Measurements from ENCODE around the gene CDK14.

The CDK14 gene

DNA sequence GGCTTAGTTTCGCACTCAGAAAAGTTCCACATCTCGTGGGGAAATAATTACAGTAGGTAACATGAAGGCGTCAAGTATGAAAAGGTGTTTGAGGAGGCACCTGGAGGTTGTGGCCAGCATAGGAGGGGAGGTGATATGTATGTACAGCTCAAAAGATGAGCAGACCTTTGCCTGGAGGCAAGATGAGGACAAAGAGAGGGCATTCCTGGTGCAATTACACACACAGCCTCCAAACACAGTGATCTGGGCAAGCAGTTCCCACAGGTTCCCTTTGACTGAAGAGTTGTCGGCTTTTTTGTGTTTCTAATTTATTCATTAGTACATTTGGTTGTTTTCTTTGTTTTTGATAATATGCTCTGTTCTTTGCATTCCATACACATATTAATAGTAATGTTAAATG, 46.9 kb downstream of the CDK14 start:
- no peak for FAIRE-seq

DNA sequence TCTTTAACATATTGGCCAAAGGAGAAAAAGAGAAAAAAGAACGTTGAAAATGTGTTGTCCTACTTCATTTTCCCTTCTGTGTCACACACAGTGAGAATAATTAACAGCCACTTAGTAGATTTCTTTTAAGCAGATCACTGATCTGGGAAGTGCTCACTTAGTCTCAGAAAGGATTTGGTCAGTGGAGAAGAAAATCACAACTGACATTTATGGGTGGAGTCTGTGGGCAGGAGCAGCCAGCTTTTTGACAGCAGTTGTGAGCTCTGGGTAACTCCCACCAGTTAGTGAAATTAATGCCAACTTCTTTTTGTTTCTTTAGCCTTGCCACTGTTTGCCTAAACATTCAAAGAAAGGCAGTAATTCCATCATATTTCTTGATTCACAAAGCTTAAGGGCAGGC, 49.7 kb downstream of the CDK14 start:
- FAIRE-seq, result no peak

DNA sequence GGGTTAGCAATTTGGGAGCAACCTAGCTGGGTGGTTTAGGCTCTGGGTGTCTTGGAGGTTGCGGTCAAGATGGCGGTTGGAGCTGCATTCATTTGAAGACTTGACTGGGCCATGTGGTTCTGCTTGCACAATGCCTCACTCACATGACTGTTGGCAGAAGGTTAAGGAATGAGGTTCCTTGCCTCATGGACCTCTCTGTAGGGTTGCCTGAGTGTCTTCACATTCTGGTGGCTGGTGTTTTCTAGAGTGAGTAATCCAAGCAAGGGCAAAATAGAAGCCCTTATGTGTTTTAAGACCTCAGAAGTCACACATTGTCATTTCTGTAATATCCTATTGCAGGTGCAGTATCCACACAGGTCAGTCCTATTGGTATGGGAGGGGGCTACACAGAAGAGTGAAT, 52.0 kb downstream of the CDK14 start:
- FAIRE-seq, result no peak

DNA sequence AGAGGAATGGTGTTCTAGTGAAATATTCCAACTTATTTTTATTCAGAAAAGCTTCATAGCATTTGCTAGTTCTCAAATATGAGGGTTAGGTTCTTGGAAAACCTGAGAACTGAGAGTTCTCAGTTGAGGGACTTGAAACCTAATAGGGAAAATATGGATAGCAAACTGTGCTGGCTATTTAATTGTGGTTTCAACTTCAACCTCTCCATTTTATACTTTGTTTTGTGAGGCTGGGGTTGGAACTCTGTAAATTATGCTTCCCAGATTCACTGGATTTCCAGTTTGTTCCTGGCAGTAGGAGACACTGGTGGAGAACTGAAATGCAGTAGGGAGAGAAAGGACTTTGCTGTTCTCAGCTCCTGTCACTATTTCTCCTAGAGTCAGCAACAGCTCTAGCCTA, 52.7 kb downstream of the CDK14 start:
- FAIRE-seq, result no peak

DNA sequence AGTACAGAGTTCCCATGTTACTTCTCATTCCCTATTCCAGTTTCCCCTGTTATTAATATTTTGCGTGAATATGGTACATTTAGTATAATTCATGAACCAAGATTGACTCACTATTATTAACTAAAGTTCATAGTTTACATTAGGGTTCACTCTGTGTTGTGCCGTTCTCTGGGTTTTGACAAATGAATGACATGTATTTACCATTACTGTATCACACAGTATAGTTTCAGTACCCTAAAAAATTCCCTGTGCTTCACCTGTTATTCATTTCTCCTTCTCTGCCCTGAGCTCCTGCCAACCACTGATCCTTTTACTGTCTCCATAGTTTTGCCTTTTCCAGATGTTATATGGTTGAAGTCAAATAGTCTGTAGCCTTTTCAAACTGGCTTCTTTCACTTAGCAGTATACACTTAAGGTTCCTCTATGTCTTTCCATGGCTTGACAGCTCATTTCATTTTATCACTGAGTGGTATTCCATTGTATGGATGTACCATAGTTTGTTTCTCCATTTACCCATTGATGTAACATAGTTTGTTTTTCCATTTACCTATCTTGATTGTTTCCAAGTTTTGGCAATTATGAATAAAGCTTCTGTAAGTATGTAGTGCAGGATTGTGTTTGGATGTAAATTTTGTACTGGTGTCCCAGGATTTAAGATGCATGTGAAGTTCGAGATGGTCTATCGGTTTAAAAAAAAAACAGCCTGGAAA, 58.8 kb downstream of the CDK14 start:
- FAIRE-seq, result no peak

DNA sequence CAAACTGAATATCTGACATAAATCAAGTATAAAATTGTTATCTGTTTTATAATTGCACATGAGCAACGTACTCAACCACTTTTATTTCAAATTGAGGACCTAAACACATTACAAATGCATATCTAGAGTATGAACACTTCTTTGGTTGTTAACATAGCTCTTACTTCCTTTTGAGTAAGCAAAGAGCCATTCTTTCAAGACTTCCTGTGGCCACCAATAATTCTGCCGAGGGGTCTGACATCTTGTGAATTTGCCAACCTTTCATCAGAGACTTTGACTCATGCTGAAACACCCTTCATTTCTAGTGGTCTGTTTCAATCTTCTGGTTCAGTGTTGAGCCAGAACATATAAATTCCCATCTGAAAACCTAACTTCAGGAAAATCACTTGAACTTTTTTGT, 59.4 kb downstream of the CDK14 start:
- FAIRE-seq, result no peak

DNA sequence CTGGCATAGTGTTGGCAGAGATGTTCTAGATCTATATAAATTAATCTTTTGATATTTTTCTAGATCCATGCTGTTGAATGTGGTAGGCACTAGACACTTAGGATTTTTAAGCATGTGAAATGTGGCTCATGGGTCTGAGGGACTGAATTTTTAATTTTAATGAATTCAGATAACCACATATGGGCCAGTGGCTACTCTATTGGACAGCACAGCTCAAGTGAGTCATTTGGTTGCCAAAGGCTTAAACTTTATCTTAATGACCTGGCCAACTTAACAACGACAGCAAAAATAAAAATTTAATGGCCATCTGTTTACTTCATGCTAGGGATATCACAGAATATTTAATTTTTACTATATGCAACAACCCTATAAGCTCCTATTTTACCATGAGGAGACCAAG, 61.4 kb downstream of the CDK14 start:
- FAIRE-seq, result no peak

DNA sequence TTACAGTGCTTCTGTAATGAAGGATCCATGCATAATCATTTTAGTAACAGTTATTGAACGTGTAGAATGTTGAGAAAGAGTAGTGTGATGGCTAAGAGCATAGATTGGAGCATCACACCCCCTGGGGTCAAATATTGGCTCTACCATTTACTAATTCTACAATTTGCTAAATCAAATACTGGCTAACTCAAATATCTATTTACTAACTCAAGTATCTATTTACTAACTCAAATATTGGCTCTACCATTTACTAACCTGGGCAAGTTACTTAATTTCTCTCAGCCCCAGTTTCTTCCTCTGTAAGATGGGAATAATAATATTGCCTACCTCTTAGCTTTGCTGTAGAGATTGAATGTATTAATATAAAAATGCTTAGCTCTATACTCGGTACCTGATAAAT, 64.0 kb downstream of the CDK14 start:
- no peak for FAIRE-seq

DNA sequence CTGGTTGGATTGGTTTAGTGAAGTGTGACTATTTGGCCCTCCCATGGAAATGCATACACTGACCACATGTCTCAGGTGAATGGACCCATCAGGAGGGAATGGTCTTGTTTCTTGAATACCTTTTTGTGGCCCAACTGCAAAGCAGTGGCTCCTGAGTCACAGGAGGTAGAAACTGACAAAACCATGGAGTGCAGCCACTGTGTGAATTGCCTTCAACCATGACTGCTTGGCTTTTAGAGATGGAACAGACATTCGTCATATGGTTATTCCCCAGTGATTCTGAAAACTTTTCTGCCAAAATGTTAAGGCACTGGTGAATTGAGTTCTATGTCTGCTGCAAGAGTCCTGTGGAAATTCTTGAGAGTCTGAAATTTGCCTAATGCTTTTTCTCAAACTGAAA, 64.7 kb downstream of the CDK14 start:
- no peak for FAIRE-seq

DNA sequence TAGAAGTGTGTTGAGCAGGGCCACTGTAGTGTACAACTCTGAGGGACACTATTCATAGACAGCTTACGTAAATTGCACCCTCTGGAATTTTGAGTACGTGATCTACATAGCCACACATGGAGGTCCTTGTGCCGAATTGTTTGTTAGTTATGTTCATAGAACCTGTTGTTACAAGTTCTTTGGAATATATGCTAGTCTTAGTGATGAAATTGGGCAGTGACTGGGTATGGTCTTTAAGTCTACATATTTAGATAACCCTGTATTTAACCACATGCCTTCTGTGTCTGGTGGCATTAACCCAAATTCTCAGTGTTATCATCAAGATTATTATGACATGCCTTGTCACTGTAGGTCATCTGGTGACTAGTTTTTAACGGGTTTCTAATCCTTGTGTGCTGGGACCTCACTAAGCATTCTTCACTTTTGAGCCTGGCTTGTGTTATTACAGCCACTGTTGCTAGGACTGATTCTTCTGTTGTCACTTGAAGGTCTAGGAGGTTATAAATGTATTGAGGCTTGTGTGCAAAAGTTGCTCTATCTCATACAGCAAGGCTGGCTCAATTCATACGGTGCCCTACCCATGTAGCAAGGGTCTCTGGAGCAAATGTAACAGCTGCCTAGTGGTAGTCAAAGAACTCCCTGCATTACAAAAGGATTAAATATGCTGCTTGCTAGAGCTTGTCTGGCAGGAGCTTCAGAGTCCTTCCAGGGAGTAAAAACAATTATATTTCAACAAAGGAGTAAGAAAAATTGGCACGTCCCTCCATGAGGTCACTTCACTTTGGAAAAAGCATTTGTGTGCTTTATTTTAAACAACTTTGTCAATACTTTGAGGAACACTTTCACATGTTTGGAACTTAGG, 65.4 kb downstream of the CDK14 start:
- no peak for FAIRE-seq

DNA sequence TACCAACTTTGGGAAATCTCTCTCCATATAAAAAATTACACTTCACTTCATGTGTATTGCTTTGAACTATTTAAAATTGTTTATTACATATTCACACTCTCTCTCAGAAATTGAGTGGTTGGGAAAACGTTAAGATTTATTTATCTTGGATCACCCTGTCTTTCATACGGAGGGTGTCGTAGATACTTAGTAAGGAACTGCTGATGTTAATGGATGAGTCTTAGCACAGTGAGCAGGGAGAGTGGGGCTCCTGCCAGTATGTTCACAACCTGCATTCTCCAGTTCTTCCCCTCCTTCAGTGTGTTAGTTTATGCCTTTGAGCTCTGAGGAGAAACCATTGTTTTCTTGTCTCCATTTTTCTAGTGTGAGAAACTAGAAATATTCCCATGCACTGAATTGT, 67.1 kb downstream of the CDK14 start:
- FAIRE-seq, result no peak

DNA sequence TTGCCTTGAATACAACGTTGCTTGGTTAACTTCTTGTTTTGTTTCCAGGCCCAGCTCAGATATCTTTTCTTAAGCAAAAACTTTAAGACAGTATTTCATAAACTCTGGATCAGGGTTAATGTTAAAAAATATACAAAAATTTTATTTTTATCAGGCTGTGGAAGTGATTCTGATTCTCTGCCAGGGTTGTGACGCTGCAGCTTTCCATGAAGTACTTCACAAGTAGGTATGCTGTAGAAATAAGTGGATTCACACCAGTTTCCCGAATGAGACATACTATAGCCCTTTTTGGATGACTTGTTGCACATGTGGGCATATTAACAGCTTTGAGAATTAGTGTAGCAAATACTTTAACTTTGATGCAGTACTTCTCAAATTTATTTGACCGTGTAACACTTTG, 70.1 kb downstream of the CDK14 start:
- no peak for FAIRE-seq

DNA sequence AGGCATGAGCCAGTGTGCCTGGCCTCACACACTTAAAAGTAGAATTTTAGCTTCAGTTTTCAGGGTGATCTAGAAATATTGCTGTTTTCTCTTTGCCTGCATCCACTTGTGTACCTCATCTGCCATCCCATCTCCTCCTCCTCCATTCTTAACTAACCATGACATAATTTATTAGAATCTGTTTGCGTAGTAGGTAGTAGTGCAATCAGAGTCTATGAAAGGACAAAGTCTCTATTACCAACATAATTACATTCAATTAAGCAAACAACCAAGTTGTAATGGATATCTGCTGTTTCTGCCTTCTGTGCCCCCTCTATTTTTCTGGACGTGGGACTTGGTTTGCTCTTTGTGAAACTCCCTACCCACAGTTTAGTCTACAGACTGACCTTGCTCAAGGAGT, 72.9 kb downstream of the CDK14 start:
- no peak for FAIRE-seq

DNA sequence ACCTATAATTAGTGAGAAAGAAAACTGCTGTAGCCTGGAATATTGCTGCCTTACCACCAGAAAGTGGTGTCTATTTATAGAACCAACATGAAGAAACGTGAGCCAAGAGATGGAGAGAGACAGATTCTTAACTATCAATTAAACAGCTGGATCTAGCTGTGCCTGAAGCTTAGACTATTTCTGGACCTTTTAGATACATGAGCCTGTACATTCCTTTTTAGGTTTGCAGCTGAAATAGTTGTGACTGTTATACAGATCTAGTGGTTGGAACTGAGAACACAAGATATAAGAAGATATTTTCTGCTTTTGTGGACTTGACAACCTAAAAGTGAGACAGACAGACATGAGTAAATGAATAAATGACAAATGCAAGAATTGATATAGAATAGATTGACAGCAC, 73.4 kb downstream of the CDK14 start:
- FAIRE-seq, result no peak

DNA sequence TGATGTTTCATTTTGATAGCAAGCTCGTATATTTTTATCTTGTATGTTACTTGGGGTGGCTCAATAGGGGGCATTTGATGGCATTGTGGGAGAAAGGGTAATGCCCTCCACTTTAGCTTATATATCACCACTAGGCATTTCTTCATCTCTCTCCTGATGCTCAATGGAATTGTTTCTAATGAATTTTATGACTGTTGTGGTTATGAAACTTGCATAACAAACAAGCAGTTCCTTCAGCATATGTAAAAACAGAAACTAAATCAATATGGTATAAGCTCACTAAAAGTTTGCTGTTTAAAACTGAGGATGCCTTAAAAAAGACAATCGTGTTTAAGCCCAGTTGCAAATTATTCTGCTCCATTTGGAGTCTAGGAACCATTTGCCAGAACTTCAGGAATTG, 75.5 kb downstream of the CDK14 start:
- FAIRE-seq, result peak; percentile 49

DNA sequence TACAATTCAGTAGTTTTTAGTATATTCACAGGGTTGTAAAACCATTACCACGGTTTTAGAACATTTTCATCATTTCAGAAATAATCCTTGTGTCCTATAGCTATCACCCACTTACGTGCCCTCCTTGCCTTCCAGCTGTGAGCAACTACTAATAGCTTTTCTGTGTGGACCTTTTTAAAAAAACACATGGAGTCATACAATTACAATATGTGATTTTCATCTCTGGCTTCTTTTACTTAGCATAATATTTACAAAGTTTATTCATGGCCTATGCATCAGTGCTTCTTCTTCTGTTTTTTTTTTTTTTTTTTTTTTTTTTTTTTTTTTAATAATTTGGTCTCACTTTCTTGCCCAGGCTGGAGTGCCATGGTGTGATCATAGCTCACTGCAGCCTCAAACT, 76.1 kb downstream of the CDK14 start:
- no peak for FAIRE-seq

DNA sequence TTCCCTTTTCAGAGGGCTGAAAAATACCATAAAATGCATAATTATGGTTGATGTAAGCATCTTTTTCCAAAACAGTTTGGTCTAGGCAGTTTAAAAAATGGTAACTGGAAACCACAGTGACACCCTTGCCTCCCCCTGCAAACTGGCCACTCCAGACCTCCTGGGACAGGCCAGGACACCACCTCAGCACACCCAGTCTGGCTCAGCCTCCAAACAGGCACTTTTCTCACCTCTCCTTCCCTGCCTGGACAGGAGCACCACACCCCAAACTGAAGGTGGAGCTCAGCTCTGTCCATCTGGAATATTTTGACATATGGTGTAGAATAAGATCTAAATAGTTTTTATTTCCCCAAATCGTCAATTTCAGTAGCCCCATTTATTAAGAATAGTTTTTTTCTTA, 78.5 kb downstream of the CDK14 start:
- no peak for FAIRE-seq

DNA sequence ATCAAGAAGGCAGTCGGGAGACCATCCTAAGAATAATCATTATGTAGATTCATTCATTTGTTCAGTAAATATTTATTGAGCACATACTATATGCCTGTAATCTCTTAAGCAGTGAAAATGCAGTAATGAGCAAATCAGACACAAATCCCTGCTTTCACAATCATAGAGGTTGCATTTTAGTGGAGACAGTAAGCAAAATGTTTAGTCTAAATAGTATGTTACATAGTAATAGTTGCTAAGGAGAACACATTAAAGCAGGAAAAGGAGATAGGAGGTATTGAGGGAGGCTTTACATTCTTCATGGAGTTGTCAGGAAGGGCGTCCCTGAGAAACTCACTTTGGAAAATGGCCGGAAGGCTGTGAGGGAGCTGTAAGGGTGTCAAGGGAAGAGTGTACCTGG, 79.9 kb downstream of the CDK14 start:
- FAIRE-seq, result no peak

DNA sequence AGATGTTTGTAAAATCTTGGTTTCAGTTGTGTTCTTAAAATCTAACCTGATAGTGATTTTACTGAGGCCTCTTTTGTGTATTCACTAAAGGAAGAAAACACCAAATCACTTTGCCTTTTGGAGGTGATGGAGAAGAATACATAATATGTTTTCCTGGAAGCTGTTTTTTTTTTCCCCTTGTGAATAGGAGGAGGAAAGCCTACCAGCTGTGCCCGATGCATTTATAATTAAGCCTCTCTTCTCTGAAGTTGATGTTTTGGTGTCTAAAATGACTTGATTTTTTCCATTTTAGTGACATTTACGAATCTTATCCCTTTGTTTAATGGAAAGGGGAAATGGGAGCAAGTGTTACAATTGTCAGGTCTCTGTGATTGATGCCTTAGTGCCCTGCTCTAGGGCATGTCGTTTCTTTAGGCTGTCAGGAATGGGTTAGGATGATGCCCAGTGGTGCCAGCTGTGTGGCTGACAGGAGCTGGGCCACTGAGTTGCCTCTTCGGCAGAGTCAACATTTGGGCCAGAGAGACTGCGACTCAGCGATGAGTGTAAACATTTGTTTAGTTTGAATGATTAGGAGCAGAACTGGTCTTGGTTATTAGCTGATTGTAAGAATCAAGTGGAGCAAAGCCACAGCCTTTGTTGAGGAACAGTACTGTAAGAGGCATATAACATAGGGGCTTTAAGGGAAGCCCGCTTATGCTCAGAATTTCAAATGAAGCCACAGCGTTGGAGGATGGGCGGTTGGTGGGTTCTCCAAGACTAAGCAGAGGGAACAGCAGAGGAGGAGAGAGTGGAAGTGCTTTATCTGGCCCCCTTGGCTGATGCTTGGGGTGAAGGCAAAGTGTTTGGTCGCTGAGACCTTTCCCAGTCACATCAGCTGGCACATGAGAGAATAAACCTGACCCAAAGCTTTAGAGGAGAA, 81.6 kb downstream of the CDK14 start:
- FAIRE-seq, result no peak

DNA sequence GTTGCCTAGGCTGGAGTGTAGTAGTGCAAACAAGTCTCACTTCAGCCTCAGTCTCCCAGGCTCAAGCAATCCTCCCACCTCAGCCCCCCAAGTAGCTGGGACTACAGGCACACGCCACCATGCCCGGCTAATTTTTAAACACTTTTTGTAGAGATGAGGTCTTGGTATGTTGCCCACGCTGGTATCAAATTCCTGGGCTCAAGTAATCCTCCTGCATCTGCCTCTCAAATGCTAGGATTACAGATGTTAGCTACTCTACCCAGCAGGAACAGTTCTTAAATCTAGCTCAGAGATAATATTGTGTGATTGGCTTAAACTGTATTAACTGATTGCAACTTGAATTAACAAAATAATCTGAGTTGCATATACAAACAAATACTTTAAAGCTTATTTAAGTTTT, 82.9 kb downstream of the CDK14 start:
- FAIRE-seq, result no peak

DNA sequence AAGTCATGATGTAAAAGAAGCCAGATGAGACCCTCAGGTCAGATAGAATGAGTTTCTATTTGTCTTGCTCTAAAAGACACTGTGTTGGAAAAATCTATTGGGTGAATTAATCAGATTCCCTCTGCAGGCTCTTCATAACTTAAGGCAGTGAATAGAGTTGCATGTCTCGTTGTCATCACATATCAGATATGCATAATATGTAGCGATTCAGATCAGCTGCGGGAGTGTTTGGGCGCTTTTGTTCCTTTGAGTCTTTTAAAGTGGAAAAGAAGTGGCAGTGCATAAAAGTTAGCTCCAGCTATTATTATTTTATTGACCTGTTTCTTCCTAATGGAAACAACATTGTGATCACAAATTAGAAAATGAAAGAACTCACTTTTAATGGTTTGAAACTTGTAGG, 84.4 kb downstream of the CDK14 start:
- no peak for FAIRE-seq

DNA sequence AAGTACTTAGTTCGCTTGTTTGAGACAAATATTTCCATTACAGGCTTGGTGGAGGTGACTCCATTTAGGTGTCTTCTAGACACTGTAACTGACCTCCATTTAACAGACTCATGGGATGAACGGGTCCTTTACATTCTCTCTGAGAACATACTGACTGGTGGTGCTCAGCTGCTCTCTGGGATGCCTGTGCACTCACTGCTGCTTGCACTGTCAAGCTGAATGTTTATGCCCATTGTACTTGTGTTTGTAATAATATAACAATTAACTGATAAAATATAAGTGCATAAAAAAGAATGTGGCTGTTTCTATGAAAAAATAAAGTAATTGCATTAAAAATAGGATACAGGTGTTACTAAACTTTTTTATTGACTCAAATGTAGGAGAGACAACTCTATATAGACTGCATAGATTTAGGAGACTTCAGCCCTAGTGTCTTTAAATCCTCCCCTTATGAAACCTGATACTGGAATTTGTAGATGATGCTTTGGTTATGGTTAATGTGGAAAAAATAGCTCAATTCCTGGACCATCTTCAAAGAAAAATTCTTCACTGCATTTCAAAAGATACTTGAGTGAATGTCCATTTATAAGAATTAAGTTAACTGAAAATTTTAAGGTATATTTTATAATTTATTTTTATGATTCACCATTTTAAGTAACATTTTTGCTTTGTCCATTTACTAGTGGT, 85.4 kb downstream of the CDK14 start:
- no peak for FAIRE-seq

DNA sequence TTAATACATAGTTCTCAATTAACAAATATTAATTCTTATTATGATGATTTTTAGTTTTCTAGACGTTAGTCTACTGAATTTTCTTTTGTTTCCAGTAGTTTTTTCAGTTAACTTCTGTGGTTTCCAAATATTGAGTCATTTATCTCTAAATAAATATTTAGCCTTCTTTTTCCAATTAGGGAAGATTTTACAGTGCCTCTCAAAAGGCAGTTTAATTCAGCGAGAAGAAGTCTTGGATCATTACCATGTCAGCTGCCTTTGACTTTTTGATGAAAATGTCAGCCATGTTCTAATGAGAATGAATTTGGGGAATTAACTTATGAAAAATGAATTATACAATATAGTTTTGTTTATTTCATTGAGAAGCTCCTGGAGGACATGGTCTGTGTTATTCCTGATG, 90.0 kb downstream of the CDK14 start:
- no peak for FAIRE-seq
